A549 (cell line): ENCODE data around the gene GIPR. TPM values are rescaled to one million over a fixed set of nuclear protein-coding genes. Genes with fewer than 3 reads are reported as not detected.

Experiments used
- ATAC-seq, 2 experiments: fragments of 200-7000 bp in 1 of 2; fragments of >200 bp in 1 of 2; cut with Nextera tagmentation in 1 of 2; cut with Tn5 transposase in 1 of 2; 3 replicates each; pipeline versions ENCODE4 v1.8.0 to v1.9.1; 2018 to 2020; ENCODE audit warnings: mild to moderate bottlenecking in 1 of 2, moderate library complexity in 1 of 2
- CTCF ChIA-PET: fragments of 300-600 bp; sonication (Branson Sonifier 250); formaldehyde crosslinking; extraction: SDS; loops from one replicate; lab custom pipeline; 2021; ENCODE audit warnings: antibody characterized with exemption, inconsistent platforms; lab: Yijun Ruan, JAX
- POLR2A ChIA-PET: fragments of 350-600 bp; formaldehyde crosslinking; extraction: SDS; loops from one replicate; lab custom pipeline; 2021; ENCODE audit warnings: antibody characterized with exemption, inconsistent platforms; lab: Yijun Ruan, JAX
- DNase-seq, 2 experiments: peaks; one replicate each; pipeline versions ENCODE4 v3.0.0 to v3.0.0-alpha.2; 2011 to 2016; ENCODE audit warnings: low read depth in 1 of 2, low spot score in 1 of 2
- FAIRE-seq: peaks from 2 replicates; lab custom pipeline; 2011; peaks lifted over from hg19 to GRCh38; lab: Jason Lieb, UNC
- H3K27ac ChIP-seq, 2 experiments: fragments of >200 bp; sonication (Bioruptor Twin); formaldehyde crosslinking; 3 replicates each; pipeline ENCODE4 v1.5.1; 2016 to 2017
- H3K4me1 ChIP-seq: fragments of >200 bp; sonication (Bioruptor Twin); formaldehyde crosslinking; 3 replicates; pipeline ENCODE4 v1.6.1; 2016
- H3K4me2 ChIP-seq: fragments of >200 bp; sonication (Bioruptor Twin); formaldehyde crosslinking; 3 replicates; pipeline ENCODE4 v1.6.1; 2016
- H3K4me3 ChIP-seq: fragments of >200 bp; sonication (Bioruptor Twin); formaldehyde crosslinking; 3 replicates; pipeline ENCODE4 v1.5.1; 2016
- H3K9me3 ChIP-seq: fragments of >200 bp; sonication (Bioruptor Twin); formaldehyde crosslinking; 3 replicates; pipeline ENCODE4 v1.6.1; 2016
- CBX8 ChIP-seq: fragments of 200-600 bp; sonication (generic); IDR thresholded peaks from 2 replicates; pipeline ENCODE4 v1.6.1; 2016
- CHD4 ChIP-seq: fragments of 200-600 bp; sonication (generic); IDR thresholded peaks from 2 replicates; pipeline ENCODE4 v1.6.1; 2016; ENCODE audit warnings: antibody characterized with exemption, mild to moderate bottlenecking, borderline replicate concordance
- EHMT2 ChIP-seq: fragments of 200-600 bp; sonication (generic); IDR thresholded peaks from 2 replicates; pipeline ENCODE4 v1.6.1; 2016; ENCODE audit warnings: antibody characterized with exemption, low read depth, mild to moderate bottlenecking, moderate library complexity
- ESRRA ChIP-seq: fragments of 150-350 bp; IDR thresholded peaks from 2 replicates; pipeline ENCODE4 v1.6.1; 2014; ENCODE audit warnings: mild to moderate bottlenecking, low read length, borderline replicate concordance
- FOSB ChIP-seq: fragments of 250-450 bp; sonication (Bioruptor Pico); IDR thresholded peaks from 2 replicates; pipeline ENCODE4 v1.5.0; 2020; ENCODE audit warnings: mild to moderate bottlenecking, moderate library complexity
- HOXB13 ChIP-seq: fragments of 250-450 bp; sonication (Bioruptor Pico); IDR thresholded peaks from 2 replicates; pipeline ENCODE4 v1.5.0; 2020; ENCODE audit warnings: low read depth, mild to moderate bottlenecking, moderate library complexity
- JUNB ChIP-seq: fragments of >200 bp; sonication (Bioruptor Twin); formaldehyde crosslinking; IDR thresholded peaks from 2 replicates; pipeline ENCODE4 v1.6.1; 2016
- NPAS2 ChIP-seq: fragments of 250-450 bp; sonication (Bioruptor Pico); IDR thresholded peaks from 2 replicates; pipeline ENCODE4 v1.8.0; 2022; ENCODE audit warnings: mild to moderate bottlenecking, moderate library complexity, borderline replicate concordance
- RAD21 ChIP-seq, 2 experiments: fragments of >200 bp in 1 of 2; sonication (Bioruptor Twin) in 1 of 2; formaldehyde crosslinking in 1 of 2; IDR thresholded peaks in 1 of 2; conservative IDR thresholded peaks in 1 of 2; 2 replicates in 1 of 2; 3 replicates in 1 of 2; pipeline ENCODE4 v1.6.1; 2012 to 2018; ENCODE audit warnings: inconsistent platforms in 1 of 2
- RCOR1 ChIP-seq: fragments of 150-350 bp; IDR thresholded peaks from 2 replicates; pipeline ENCODE4 v1.6.1; 2014; ENCODE audit warnings: antibody characterized with exemption, low read length, low read depth
- SMC3 ChIP-seq: fragments of >200 bp; sonication (Bioruptor Twin); formaldehyde crosslinking; IDR thresholded peaks from 3 replicates; pipeline ENCODE4 v1.6.1; 2018; ENCODE audit warnings: inconsistent platforms
- SREBF2 ChIP-seq: fragments of 450-650 bp; IDR thresholded peaks from 2 replicates; pipeline ENCODE4 v1.6.1; 2014; ENCODE audit warnings: mild to moderate bottlenecking, moderate library complexity
- ZFP36 ChIP-seq: fragments of 450-650 bp; IDR thresholded peaks from 2 replicates; pipeline ENCODE4 v1.6.1; 2014; ENCODE audit warnings: borderline replicate concordance; ENCODE audit not compliant: partially characterized antibody
- WGBS: methylation state at CpG from one replicate; pipeline ENCODE4 v1.1.6; 2017; ENCODE audit errors: missing lambda C conversion rate; 5-methylcytosine and 5-hydroxymethylcytosine counted together
- polyA plus RNA-seq, 4 experiments: library from polyadenylated mRNA; depleted of rRNA in 3 of 4; stranded (reverse); fragments of >200 nt; fragmentation: RNase III in 1 of 4; extraction: RNeasy Plus Mini Kit Qiagen cat#74134 plus additional on column Dnase treatment in 1 of 4; gene quantifications; 2 replicates in 3 of 4; 3 replicates in 1 of 4; pipeline ENCODE4 v1.2.3, GENCODE V29; 2011 to 2017
- TF ChIP-seq, protein P1 (sequence below): fragments of >200 bp; sonication (Bioruptor Twin); formaldehyde crosslinking; IDR thresholded peaks from 3 replicates; pipeline ENCODE4 v1.5.1; 2016
- TF ChIP-seq, protein P2 (sequence below): IDR thresholded peaks from 2 replicates; pipeline ENCODE4 v1.6.1; 2012
- TF ChIP-seq, protein P3 (sequence below): fragments of >200 bp; sonication (Bioruptor Twin); formaldehyde crosslinking; IDR thresholded peaks from 3 replicates; pipeline ENCODE4 v1.6.1; 2016
- TF ChIP-seq, protein P4 (sequence below): fragments of 250-450 bp; sonication (Bioruptor Pico); IDR thresholded peaks from 2 replicates; pipeline ENCODE4 v1.5.0; 2020; ENCODE audit warnings: low read depth, mild to moderate bottlenecking, moderate library complexity
- TF ChIP-seq, protein P5 (sequence below): fragments of 150-350 bp; IDR thresholded peaks from 2 replicates; pipeline ENCODE4 v1.6.1; 2014; ENCODE audit warnings: low read depth, mild to moderate bottlenecking, low read length

The GIPR gene
- polyA plus RNA-seq, 2 of the 4 experiments (the other 2 are of a cell fraction) = 1.2 to 1.4 TPM

DNA sequence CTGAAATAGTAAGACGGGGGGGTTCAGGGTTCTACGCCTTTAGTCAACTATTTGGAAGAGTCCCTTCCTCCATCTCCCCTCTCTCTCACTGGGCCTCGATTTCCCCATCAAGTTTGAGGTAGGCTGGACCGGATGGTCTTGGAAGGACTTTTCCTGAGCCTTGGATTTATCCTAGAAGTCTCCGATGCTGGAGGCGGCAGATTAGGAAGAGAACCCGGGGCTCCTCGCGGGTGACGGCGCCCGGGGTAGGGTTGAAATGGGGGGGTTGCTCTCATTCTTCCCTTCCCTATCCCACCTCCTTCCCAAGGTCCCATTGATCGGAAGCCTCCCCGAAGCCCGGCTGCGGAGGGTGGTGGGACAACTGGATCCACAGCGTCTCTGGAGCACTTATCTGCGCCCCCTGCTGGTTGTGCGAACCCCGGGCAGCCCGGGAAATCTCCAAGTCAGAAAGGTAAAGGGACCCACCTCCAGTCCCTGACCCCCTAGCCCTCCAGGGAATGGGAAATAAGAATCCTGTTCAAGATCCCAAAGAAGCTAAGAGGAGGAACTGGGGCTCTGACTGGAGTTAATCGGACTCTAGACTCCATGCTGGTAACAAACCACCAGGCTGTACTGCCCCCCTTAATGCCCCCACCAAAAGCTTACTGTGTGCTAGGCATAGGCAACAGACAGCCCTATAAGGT, 25.2 kb downstream of the GIPR start:
- CTCF ChIA-PET = interaction anchor here (0.6 to 8.0 kb wide), 55 partner anchors 12 to 254 kb away, joined by 3 to 160 read pairs (median 4); partner anchors contain the start of genes DMPK, DMWD, EML2 and FBXO46
- peak; percentile 81 to 94 for DNase-seq
- POLR2A ChIA-PET = interaction anchor here (0.6 to 4.6 kb wide), 13 partner anchors 8 to 515 kb away, joined by 3 to 68 read pairs (median 5); partner anchors contain the start of genes SIX5 and TRAPPC6A

DNA sequence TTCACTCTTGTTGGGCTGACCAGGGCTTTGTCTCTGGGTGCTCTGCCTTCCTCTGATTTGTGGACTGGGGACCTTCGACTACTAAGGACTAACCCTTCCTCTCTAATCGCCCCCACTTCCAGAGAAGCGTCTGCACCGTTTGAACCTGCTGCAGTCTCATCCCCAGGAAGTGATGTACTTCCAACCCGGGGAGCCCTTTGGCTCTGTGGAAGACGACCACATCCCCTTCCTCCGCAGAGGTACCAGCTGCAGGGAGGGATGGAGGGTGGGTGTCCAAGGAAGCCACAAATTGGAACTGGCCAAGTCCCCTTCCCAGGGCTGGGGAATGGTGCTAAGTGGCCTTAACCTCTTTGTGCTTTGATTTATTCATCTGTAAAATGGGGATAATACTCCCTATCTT, 33.7 kb downstream of the GIPR start:
- 90% methylated on average over 7 of the region's 7 CpGs for WGBS
- H3K27ac ChIP-seq = no peak overlapping the region
- ATAC-seq (no peak), FAIRE-seq (no peak), DNase-seq (no peak)
- ChIA-PET POLR2A (interaction anchor here (1.5 kb wide), 1 partner anchor 16 kb away, joined by 5 read pairs; no protein-coding TSS in a partner anchor), CTCF (interaction anchor here (0.6 to 8.0 kb wide), 5 partner anchors 9 to 223 kb away, joined by 3 to 127 read pairs (median 4); partner anchors contain the start of genes QPCTL and SNRPD2)
- peaks cover 4% of the 10 kb centered on the region; the same call in 1 of the 3 replicates for H3K4me1 ChIP-seq
- no peaks in the 10 kb centered on the region for H3K9me3 ChIP-seq
- H3K4me3 ChIP-seq = no peak overlapping the region
- TF ChIP-seq ESRRA = no peak
- TF ChIP-seq SREBF2 = no peak
- TF ChIP-seq CHD4 = no peak
- no peak for TF ChIP-seq SMC3
- no peak overlapping the region for H3K4me2 ChIP-seq

More for the DNA sequence above, 25.2 kb downstream of the GIPR start:
- peaks cover 17% of the 10 kb centered on the region for H3K4me1 ChIP-seq
- 2% methylated on average over 22 of the region's 22 CpGs for WGBS
- peak overlapping the region; percentile 82 for H3K4me3 ChIP-seq
- peak overlapping the region; percentile 93 for H3K4me2 ChIP-seq
- ATAC-seq = peak; percentile 55 to 58
- FAIRE-seq = no peak
- H3K9me3 ChIP-seq = no peaks in the 10 kb centered on the region
- TF ChIP-seq, protein P1, sequence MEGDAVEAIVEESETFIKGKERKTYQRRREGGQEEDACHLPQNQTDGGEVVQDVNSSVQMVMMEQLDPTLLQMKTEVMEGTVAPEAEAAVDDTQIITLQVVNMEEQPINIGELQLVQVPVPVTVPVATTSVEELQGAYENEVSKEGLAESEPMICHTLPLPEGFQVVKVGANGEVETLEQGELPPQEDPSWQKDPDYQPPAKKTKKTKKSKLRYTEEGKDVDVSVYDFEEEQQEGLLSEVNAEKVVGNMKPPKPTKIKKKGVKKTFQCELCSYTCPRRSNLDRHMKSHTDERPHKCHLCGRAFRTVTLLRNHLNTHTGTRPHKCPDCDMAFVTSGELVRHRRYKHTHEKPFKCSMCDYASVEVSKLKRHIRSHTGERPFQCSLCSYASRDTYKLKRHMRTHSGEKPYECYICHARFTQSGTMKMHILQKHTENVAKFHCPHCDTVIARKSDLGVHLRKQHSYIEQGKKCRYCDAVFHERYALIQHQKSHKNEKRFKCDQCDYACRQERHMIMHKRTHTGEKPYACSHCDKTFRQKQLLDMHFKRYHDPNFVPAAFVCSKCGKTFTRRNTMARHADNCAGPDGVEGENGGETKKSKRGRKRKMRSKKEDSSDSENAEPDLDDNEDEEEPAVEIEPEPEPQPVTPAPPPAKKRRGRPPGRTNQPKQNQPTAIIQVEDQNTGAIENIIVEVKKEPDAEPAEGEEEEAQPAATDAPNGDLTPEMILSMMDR = peak; percentile 96
- no peak for TF ChIP-seq FOSB (CRISPR knock-in tag)
- peak; percentile 65 to 67; a peak in 4 of 5 replicates for TF ChIP-seq RAD21 (conservative IDR thresholded peaks at IDR 0.05 in 1 of 2, IDR thresholded peaks at IDR 0.05 in 1 of 2)
- TF ChIP-seq RCOR1 = peak; percentile 28; the same call in 1 of the 2 replicates
- TF ChIP-seq SMC3 = peak; percentile 84
- H3K27ac ChIP-seq = peak overlapping the region; percentile 76 to 87

DNA sequence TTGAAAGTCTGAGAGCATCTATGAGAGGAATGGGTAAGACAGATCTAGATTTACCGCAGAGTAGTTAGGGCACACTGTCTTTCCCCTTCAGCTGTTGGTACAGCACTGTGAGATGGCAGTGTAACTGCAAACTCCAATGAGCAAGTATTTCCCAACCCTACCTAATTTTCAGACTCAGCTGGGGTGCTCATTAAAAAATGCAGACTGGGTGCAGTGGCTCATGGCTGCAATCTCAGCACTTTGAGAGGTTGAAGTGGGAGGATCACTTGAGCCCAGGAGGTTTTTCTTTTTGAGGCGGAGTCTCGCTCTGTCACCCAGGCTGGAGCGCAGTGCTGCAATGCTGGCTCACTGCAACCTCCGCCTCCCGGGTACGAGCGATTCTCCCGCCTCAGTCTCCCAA, 37.1 kb downstream of the GIPR start:
- ChIA-PET CTCF (interaction anchor here (0.6 to 8.0 kb wide), 4 partner anchors 11 to 63 kb away, joined by 4 to 127 read pairs (median 18); partner anchors contain the start of genes QPCTL and SNRPD2), POLR2A (interaction anchor here (1.0 to 1.4 kb wide), 2 partner anchors 8 to 12 kb away, joined by 3 to 7 read pairs; no protein-coding TSS in a partner anchor)
- ATAC-seq = peak; percentile 19 to 35; a peak in 4 of 6 replicates
- 90% methylated on average over 9 of the region's 9 CpGs for WGBS
- Histone ChIP-seq H3K27ac (no peak overlapping the region), H3K4me1 (no peaks in the 10 kb centered on the region), H3K4me2 (no peak overlapping the region), H3K9me3 (no peaks in the 10 kb centered on the region), H3K4me3 (no peak overlapping the region)
- TF ChIP-seq CBX8 = no peak
- TF ChIP-seq EHMT2 = no peak
- TF ChIP-seq, protein P2, sequence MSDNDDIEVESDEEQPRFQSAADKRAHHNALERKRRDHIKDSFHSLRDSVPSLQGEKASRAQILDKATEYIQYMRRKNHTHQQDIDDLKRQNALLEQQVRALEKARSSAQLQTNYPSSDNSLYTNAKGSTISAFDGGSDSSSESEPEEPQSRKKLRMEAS = no peak
- TF ChIP-seq CHD4 = no peak
- no peak for TF ChIP-seq JUNB
- TF ChIP-seq FOSB (CRISPR knock-in tag) = no peak
- no peak for TF ChIP-seq ESRRA
- TF ChIP-seq, protein P3, sequence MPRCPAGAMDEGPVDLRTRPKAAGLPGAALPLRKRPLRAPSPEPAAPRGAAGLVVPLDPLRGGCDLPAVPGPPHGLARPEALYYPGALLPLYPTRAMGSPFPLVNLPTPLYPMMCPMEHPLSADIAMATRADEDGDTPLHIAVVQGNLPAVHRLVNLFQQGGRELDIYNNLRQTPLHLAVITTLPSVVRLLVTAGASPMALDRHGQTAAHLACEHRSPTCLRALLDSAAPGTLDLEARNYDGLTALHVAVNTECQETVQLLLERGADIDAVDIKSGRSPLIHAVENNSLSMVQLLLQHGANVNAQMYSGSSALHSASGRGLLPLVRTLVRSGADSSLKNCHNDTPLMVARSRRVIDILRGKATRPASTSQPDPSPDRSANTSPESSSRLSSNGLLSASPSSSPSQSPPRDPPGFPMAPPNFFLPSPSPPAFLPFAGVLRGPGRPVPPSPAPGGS = no peak
- TF ChIP-seq NPAS2 (CRISPR knock-in tag) = no peak
- TF ChIP-seq ZFP36 = no peak
- TF ChIP-seq, protein P4, sequence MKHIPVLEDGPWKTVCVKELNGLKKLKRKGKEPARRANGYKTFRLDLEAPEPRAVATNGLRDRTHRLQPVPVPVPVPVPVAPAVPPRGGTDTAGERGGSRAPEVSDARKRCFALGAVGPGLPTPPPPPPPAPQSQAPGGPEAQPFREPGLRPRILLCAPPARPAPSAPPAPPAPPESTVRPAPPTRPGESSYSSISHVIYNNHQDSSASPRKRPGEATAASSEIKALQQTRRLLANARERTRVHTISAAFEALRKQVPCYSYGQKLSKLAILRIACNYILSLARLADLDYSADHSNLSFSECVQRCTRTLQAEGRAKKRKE = no peak
- no peak for TF ChIP-seq SMC3
- no peak for TF ChIP-seq HOXB13
- TF ChIP-seq, protein P5, sequence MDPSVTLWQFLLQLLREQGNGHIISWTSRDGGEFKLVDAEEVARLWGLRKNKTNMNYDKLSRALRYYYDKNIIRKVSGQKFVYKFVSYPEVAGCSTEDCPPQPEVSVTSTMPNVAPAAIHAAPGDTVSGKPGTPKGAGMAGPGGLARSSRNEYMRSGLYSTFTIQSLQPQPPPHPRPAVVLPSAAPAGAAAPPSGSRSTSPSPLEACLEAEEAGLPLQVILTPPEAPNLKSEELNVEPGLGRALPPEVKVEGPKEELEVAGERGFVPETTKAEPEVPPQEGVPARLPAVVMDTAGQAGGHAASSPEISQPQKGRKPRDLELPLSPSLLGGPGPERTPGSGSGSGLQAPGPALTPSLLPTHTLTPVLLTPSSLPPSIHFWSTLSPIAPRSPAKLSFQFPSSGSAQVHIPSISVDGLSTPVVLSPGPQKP = no peak
- no peak for FAIRE-seq
- no peak for DNase-seq
